ENCODE measurements around the gene YPEL3. TPM values are rescaled to one million over a fixed set of nuclear protein-coding genes. Genes with fewer than 3 reads are reported as not detected.

YPEL3 gene
- total RNA-seq, 4 donors from 2014 or later, result 72.7 to 222 (median 154) TPM

DNA sequence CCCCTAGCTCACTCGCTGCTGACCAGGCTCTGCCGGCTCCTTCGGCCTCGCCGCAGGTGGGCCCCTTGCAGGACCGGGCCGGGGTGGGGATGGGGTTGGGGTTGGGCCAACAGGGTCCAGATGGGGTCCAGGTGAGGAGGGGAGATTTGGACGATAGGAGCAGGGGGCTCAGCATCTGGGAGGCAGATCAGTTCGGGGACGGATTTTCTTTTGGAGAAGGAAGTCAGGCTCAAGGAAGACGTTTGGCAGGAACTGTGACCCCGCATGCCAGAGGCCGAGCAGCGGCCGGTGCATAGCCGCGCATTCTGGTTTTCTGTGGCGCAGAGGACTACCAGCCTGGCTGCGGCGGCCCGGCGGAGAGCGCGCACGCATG, 31.3 kb downstream of the YPEL3 start:
- H3K9me3 ChIP-seq, result no peaks in the 10 kb centered on the region
- intact Hi-C loops (cut with DNase I), result no loop called here
- H3K36me3 ChIP-seq, result peaks cover 23 to 31% (median 28%) of the 10 kb centered on the region in 4 donors
- no peak for DNase-seq (ENCODE audit: extremely low spot score)
- peak overlapping the region; percentile 98 to 100 (median 99) for H3K27ac ChIP-seq (replicated peaks in 1 of 4)
- peak overlapping the region; percentile 75 to 99 (median 92) for H3K4me3 ChIP-seq
- WGBS, result 0% methylated on average over 7 of the region's 25 CpGs
- H3K27me3 ChIP-seq, result no peaks in the 10 kb centered on the region
- peaks cover 46 to 72% (median 69%) of the 10 kb centered on the region in 4 donors for H3K4me1 ChIP-seq
- TF ChIP-seq EP300 (IDR thresholded peaks at IDR 0.05), result no peak
- TF ChIP-seq, protein P1, sequence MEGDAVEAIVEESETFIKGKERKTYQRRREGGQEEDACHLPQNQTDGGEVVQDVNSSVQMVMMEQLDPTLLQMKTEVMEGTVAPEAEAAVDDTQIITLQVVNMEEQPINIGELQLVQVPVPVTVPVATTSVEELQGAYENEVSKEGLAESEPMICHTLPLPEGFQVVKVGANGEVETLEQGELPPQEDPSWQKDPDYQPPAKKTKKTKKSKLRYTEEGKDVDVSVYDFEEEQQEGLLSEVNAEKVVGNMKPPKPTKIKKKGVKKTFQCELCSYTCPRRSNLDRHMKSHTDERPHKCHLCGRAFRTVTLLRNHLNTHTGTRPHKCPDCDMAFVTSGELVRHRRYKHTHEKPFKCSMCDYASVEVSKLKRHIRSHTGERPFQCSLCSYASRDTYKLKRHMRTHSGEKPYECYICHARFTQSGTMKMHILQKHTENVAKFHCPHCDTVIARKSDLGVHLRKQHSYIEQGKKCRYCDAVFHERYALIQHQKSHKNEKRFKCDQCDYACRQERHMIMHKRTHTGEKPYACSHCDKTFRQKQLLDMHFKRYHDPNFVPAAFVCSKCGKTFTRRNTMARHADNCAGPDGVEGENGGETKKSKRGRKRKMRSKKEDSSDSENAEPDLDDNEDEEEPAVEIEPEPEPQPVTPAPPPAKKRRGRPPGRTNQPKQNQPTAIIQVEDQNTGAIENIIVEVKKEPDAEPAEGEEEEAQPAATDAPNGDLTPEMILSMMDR (IDR thresholded peaks at IDR 0.05), result no peak
- no peak for TF ChIP-seq POLR2A (IDR thresholded peaks at IDR 0.05; ENCODE audit: low read depth)
- TF ChIP-seq POLR2AphosphoS5 (IDR thresholded peaks at IDR 0.05), result peak in 1 of 2 donors; percentile 2

GRCh38 chr16:30063893-30064728, 31.9 kb downstream of the YPEL3 start:
- WGBS, result 3% methylated on average over 23 of the region's 27 CpGs
- peak overlapping the region; percentile 75 to 99 (median 92) for H3K4me3 ChIP-seq
- no peaks in the 10 kb centered on the region for H3K27me3 ChIP-seq
- peak; percentile 96 for DNase-seq (ENCODE audit: extremely low spot score)
- no peaks in the 10 kb centered on the region for H3K9me3 ChIP-seq
- H3K36me3 ChIP-seq, result peaks cover 17 to 25% (median 22%) of the 10 kb centered on the region in 4 donors
- H3K4me1 ChIP-seq, result peaks cover 40 to 68% (median 64%) of the 10 kb centered on the region in 4 donors
- H3K27ac ChIP-seq (replicated peaks in 1 of 4), result peak overlapping the region; percentile 98 to 100 (median 99)
- TF ChIP-seq, protein P1 (IDR thresholded peaks at IDR 0.05), result peak; percentile 37 to 67 (median 49)
- TF ChIP-seq EP300 (IDR thresholded peaks at IDR 0.05) (no peak), POLR2A (IDR thresholded peaks at IDR 0.05; ENCODE audit: low read depth) (peak; percentile 44), POLR2AphosphoS5 (IDR thresholded peaks at IDR 0.05) (peak; percentile 76 to 84)
- intact Hi-C loops (cut with DNase I), result no loop called here

DNA sequence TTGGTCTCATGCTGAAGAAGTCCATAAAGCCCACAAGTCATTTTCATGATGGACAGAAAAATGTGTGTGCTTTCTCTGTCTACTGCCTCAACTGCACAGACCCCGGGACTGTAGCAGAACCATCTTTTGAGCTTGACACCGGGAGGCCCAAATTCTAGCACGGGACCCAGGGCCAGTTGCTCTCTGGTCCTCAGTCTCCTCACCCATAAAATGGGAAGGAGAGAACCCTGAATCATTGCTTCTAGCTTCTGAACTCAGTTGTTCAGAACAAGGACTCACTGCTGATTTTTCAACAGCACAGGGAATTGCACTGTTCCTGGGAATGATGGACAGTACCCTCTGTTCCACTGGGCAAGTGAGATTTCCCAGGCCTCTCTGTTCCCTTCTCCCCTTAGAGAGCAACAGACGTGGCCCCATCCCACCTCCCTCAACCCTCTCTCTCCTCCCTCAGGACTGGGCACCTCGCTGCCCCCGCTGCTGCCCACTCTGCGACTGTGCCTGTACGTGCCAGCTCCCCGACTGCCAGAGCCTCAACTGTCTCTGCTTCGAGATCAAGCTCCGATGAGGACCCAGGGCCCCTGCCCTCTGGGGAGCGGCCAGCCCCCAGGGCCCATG, 32.6 kb downstream of the YPEL3 start:
- intact Hi-C loops (cut with DNase I), result no loop called here
- H3K27me3 ChIP-seq, result no peaks in the 10 kb centered on the region
- H3K4me1 ChIP-seq, result peaks cover 32 to 61% (median 57%) of the 10 kb centered on the region in 4 donors
- H3K4me3 ChIP-seq, result peak overlapping the region; percentile 75 to 99 (median 92)
- 45% methylated on average over 12 of the region's 12 CpGs for WGBS
- TF ChIP-seq, protein P1 (IDR thresholded peaks at IDR 0.05), result no peak
- no peak for TF ChIP-seq POLR2AphosphoS5 (IDR thresholded peaks at IDR 0.05)
- peaks cover 10 to 17% (median 15%) of the 10 kb centered on the region in 4 donors for H3K36me3 ChIP-seq
- H3K9me3 ChIP-seq, result no peaks in the 10 kb centered on the region
- H3K27ac ChIP-seq (replicated peaks in 1 of 4), result peak overlapping the region; percentile 98 to 100 (median 99)
- no peak for DNase-seq (ENCODE audit: extremely low spot score)

GRCh38 chr16:30060836-30061554, 35.0 kb downstream of the YPEL3 start:
- no peak for DNase-seq (ENCODE audit: extremely low spot score)
- Histone ChIP-seq H3K4me3 (no peak overlapping the region), H3K4me1 (peaks cover 14 to 40% (median 37%) of the 10 kb centered on the region in 4 donors), H3K27me3 (no peaks in the 10 kb centered on the region), H3K36me3 (no peaks in the 10 kb centered on the region), H3K9me3 (no peaks in the 10 kb centered on the region), H3K27ac (replicated peaks in 1 of 4) (peak overlapping the region in 3 of 4 donors; percentile 58 to 100 (median 62))
- intact Hi-C loops (cut with DNase I), result no loop called here
- 58% methylated on average over 2 of the region's 2 CpGs for WGBS
- TF ChIP-seq, protein P1 (IDR thresholded peaks at IDR 0.05), result no peak
- TF ChIP-seq POLR2AphosphoS5 (IDR thresholded peaks at IDR 0.05), result no peak
- TF ChIP-seq EP300 (IDR thresholded peaks at IDR 0.05), result no peak
- TF ChIP-seq POLR2A (IDR thresholded peaks at IDR 0.05; ENCODE audit: low read depth), result no peak

All from esophagus muscularis mucosa (tissue), 4 donors.